GM12872 (cell line): Measurements from ENCODE around the gene HNRNPA1.

Experiments used
- TF ChIP-seq, protein P1 (sequence below): IDR thresholded peaks from 3 replicates; pipeline ENCODE4 v1.5.1; 2011; ENCODE audit warnings: low read depth, mild to moderate bottlenecking, low read length, moderate library complexity; ENCODE audit not compliant: insufficient read depth

Gene HNRNPA1

DNA sequence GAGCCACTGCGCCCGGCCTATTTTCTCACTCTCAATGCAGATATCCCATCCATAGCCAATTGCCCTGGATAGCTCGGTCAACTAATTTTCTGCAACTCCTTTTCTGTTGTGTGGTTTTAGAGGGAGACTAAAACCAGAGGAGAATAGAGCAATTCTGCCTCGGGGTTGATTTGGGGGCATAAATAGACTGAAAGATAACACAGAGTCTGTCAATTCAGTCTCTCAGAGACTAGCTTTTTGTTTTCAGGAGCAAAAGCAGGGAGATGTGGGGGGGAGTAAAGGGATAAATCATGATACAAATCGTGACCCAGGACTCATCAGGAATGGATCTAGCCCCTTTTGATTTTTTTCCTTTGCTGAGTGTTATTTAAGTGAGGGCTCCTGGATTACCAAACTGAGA is 50.9 kb downstream of the HNRNPA1 start:
- TF ChIP-seq, protein P1, sequence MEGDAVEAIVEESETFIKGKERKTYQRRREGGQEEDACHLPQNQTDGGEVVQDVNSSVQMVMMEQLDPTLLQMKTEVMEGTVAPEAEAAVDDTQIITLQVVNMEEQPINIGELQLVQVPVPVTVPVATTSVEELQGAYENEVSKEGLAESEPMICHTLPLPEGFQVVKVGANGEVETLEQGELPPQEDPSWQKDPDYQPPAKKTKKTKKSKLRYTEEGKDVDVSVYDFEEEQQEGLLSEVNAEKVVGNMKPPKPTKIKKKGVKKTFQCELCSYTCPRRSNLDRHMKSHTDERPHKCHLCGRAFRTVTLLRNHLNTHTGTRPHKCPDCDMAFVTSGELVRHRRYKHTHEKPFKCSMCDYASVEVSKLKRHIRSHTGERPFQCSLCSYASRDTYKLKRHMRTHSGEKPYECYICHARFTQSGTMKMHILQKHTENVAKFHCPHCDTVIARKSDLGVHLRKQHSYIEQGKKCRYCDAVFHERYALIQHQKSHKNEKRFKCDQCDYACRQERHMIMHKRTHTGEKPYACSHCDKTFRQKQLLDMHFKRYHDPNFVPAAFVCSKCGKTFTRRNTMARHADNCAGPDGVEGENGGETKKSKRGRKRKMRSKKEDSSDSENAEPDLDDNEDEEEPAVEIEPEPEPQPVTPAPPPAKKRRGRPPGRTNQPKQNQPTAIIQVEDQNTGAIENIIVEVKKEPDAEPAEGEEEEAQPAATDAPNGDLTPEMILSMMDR, result no peak

DNA sequence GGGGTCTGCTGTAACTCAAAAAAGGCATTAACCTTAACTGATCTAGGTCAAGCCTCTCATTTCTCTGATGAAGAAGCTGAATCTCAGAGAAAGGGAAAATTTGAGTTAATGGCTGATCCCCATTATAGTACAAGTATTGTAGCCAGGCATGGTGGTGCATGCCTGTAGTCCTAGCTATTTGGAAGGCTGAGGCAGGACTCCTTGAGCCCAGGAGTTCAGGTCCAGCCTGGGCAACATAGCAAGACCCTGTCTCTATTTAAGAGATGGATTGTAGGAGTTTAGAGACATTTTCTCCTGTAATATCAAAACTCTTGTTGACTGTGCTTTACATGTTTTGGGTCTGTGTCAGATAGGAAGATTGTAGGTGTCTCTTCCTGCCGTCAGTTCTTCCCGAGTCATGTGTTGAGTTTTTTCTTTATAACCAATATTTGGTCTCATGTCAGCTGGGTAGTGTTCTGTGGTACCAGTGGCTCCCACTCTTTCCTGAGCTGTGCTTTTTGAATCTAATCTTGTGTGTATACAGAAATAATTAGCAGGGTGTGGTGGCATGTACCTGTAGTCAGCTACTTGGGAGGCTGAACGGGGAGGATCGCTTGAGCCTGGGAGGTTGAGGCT is 53.0 kb downstream of the HNRNPA1 start:
- TF ChIP-seq, protein P1, result no peak
